GM18861 (cell line): ENCODE data around the gene MIB1.

Experiments
- ATAC-seq: cut with Tn5 transposase; IDR thresholded peaks from one replicate; pipeline ENCODE4 v1.9.1; 2021; ENCODE audit not compliant: unreplicated experiment

The MIB1 gene

DNA sequence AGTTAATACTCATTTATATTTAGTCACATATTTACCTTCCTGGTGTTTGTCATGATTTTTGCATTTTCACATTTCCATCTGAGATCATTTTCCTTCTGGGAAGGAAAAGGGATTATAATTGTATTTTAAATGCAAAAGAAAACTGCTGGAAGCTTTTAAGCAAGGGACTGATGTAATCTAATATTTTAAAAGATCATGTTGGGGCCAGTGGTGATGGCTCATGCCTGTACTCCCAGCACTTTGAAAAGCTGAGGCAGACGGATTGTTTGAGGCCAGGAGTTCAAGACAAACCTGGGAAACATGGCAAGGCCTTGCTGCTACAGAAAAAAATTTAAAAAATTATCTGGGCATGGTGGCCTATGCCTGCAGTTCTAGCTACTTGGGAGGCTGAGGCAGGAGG, 149.0 kb downstream of the MIB1 start:
- ATAC-seq = no peak

- no peak for ATAC-seq
Measured at GRCh38 chr18:21894619-21895367, 154.2 kb downstream of the MIB1 start.

DNA sequence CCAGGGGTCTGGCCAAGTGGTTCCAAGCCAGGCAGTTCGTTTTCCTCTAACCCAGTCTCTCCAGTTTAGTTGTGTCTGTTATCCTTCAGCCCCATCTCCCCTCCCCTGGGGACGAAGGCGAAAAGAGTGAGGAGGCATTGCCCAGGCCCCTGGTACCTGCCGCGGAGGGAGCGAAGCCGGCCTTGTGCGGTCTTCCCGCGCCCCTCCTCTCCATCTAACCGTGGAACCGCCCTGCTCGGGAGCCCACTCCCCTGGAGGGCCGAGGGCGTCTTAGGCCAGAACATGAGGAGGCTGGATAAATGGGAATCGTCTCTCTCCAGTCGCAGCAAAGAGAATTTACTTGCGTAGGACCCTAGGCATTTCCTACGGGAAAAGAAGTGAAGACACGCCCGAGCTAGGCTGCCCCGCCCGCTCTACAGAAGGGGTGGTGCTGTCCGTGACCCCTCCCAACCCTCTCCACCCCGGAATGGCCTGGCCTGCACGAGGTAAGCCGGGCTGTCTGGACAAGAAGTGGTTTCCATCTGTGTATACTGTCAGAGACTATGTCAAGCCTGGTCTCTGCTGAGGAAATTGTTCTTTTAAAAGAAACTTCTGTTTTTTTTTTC, 156.2 kb downstream of the MIB1 start:
- ATAC-seq = no peak

- peak; percentile 81 for ATAC-seq
Measured at GRCh38 chr18:21897811-21898210, 157.2 kb downstream of the MIB1 start.

- ATAC-seq = no peak
Measured at GRCh38 chr18:21900605-21901352, 160.2 kb downstream of the MIB1 start.

GRCh38 chr18:21901423-21901945, 160.9 kb downstream of the MIB1 start:
- no peak for ATAC-seq

DNA sequence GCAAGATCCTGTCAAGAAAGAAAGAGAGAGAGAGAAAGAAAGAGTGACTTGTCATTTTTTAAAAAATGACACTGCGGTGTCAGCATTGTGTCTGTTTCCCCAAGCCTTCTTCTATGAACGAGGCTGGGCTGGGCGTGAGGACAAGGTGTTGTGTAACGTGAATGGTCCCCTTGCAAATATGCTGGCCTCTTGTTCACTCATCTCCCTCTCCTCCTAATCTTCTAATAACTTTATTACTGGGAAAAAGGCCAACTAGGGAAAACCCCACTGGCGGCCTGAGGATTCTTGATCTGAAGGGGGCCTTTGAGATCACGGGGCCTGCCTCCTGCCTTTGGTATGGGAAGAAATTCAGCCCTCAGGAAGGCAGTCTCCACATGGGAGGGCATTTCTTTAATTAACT, 163.1 kb downstream of the MIB1 start:
- no peak for ATAC-seq

DNA sequence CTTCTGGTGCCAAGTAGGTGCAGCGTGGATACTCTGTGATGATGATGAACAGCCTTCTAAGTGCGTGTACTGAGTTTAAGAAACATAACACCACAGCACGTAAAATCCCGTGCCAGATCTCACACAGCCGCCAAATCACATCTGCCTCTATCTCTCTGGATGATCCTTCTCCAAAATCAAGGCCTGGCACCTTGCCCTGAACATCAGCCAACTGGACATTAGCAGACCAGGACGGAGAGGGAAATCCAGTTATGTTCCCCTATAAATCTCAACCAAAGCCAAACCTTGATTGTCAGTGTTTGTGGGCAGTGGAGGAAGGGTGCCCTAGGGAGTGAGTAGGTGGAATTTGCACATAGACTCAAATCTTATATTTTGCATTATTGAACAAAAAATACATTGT, 164.3 kb downstream of the MIB1 start:
- ATAC-seq = no peak

GRCh38 chr18:21907451-21907850, 166.9 kb downstream of the MIB1 start:
- no peak for ATAC-seq

DNA sequence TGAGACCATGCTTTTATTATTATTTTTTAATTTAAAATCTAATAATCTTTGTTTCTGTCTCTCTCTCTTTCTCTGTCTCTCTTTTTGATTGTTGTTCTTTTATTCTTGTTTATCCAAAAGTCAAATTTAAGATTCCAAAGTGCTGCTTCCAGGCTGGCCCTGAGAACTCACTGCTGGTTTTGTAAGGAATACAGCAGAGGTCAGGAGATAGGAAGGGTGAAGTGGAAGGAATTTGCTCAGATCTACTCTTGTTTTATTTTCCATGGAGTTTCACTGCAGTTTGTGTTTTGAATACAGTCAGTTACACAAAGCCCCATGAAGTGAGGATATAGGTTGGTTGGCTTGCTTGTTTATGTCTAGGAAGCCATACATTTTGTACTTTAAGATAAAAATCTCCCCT, 168.1 kb downstream of the MIB1 start:
- ATAC-seq = no peak

GRCh38 chr18:21910906-21911305, 170.3 kb downstream of the MIB1 start:
- no peak for ATAC-seq

GRCh38 chr18:21911551-21911950, 171.0 kb downstream of the MIB1 start:
- ATAC-seq = no peak

- ATAC-seq = no peak
Measured at GRCh38 chr18:21912339-21913239, 172.0 kb downstream of the MIB1 start.

DNA sequence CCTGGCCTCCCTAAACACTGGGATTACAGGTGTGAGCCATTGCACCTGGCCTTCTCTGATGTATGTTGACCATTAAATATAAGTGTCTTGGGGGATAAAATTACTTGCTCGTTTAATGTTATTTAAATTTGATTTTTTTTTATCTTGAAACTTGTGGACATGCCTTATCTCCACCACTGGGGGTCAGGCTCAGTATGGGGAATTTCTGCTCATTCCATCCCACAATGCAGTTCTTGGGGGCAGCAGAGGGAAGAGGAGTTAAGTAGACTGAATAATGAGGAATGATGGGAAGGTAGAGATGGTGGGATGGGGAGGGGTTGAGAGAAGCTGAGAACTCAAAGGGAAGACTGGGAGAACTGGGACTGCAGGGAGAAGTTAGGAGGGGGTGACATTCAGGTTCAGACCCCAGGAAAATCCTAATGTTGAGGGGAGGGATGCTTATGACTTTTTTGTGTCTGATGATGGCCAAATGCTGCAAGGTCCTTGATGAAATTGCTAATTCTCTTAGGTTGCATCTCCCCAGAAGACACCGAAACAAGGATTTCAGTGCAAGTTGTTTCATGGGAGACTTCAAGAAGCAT, 174.2 kb downstream of the MIB1 start:
- ATAC-seq = no peak

DNA sequence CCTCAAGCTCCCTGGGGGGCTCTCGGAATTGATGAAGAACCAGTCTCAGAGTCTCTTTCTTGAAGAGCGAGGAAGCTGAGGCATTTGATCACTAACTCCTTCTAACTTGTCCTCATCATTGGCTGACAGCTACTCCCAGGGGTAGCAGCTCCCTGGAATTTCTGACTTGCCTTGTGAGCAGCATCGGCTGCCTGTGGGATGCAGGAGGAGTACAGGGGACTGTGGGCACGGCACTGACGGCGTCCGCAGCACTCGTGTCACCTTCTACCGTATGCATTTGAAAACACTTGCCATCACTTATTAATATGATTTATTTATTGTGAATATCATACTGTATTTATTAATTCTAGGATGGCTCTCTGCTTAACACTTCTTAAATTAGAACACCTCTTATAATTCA, 175.0 kb downstream of the MIB1 start:
- ATAC-seq = no peak

- ATAC-seq = no peak
Measured at GRCh38 chr18:21916594-21916993, 176.0 kb downstream of the MIB1 start.

- no peak for ATAC-seq
Measured at GRCh38 chr18:21918693-21919092, 178.1 kb downstream of the MIB1 start.
